PC-9 (cell line): ENCODE data around the gene LAX1. TPM values are rescaled to one million over a fixed set of nuclear protein-coding genes. Genes with fewer than 3 reads are reported as not detected.

Experiments used
- BruUV-seq: library from RNA; stranded (reverse); fragments of 400-500 nt; replicated peaks from 2 replicates; lab custom pipeline; 2021; lab: Mats Ljungman, UMichigan
- CTCF ChIA-PET: fragments of 300-600 bp; sonication (Branson Sonifier 250); formaldehyde crosslinking; loops from one replicate; lab custom pipeline; 2022; ENCODE audit warnings: antibody characterized with exemption; lab: Charles Lee
- POLR2A ChIA-PET: fragments of 300-600 bp; sonication (Branson Sonifier 250); formaldehyde crosslinking; loops from one replicate; lab custom pipeline; 2022; ENCODE audit warnings: antibody characterized with exemption; ENCODE audit not compliant: unreplicated experiment; lab: Charles Lee
- DNase-seq, 2 experiments: peaks; one replicate each; pipeline versions ENCODE4 v3.0.0 to v3.0.0-alpha.2; 2015 to 2022; ENCODE audit warnings: mixed read lengths in 1 of 2
- H2AFZ ChIP-seq: fragments of 200-600 bp; sonication (generic); 2 replicates; pipeline ENCODE4 v1.8.1; 2017; ENCODE audit warnings: antibody characterized with exemption
- H3F3A ChIP-seq: fragments of 200-600 bp; sonication (generic); 2 replicates; pipeline ENCODE4 v1.8.1; 2017; ENCODE audit warnings: antibody characterized with exemption, mild to moderate bottlenecking, low read depth; ENCODE audit not compliant: insufficient read depth
- H3K27ac ChIP-seq: fragments of 200-600 bp; sonication (generic); 2 replicates; pipeline ENCODE4 v1.6.1; 2016; ENCODE audit warnings: mixed run types
- H3K27me3 ChIP-seq: fragments of 200-600 bp; sonication (generic); 2 replicates; pipeline ENCODE4 v1.6.1; 2016; ENCODE audit warnings: low read depth, mixed run types; ENCODE audit not compliant: insufficient read depth
- H3K36me3 ChIP-seq: fragments of 200-600 bp; sonication (generic); 2 replicates; pipeline ENCODE4 v1.6.1; 2016; ENCODE audit warnings: low read depth, mixed run types
- H3K4me1 ChIP-seq: fragments of 200-600 bp; sonication (generic); replicated peaks from 2 replicates; pipeline ENCODE4 v1.6.1; 2016; ENCODE audit warnings: mixed run types; ENCODE audit not compliant: insufficient read depth
- H3K4me2 ChIP-seq: fragments of 200-600 bp; sonication (generic); 2 replicates; pipeline ENCODE4 v1.6.1; 2017; ENCODE audit warnings: mixed run types
- H3K4me3 ChIP-seq: fragments of 200-600 bp; sonication (generic); 2 replicates; pipeline ENCODE4 v1.6.1; 2016; ENCODE audit warnings: mixed run types
- H3K79me2 ChIP-seq: fragments of 200-600 bp; sonication (generic); 2 replicates; pipeline ENCODE4 v1.6.1; 2017; ENCODE audit warnings: low read depth, mixed run types
- H3K9me2 ChIP-seq: fragments of 200-600 bp; sonication (generic); 2 replicates; pipeline ENCODE4 v1.8.1; 2017; ENCODE audit warnings: mild to moderate bottlenecking; ENCODE audit not compliant: insufficient read depth
- H3K9me3 ChIP-seq: fragments of 200-600 bp; sonication (generic); 2 replicates; pipeline ENCODE4 v1.8.1; 2016; ENCODE audit warnings: low read depth; ENCODE audit not compliant: insufficient read depth
- H4K20me1 ChIP-seq: fragments of 200-600 bp; sonication (generic); 2 replicates; pipeline ENCODE4 v1.8.1; 2017; ENCODE audit not compliant: insufficient read depth
- CTCF ChIP-seq: fragments of 200-600 bp; sonication (generic); conservative IDR thresholded peaks from 2 replicates; pipeline ENCODE4 v1.6.1; 2017; ENCODE audit warnings: mixed run types, antibody characterized with exemption, mild to moderate bottlenecking, moderate library complexity
- EZH2 ChIP-seq: fragments of 200-600 bp; sonication (generic); IDR thresholded peaks from 2 replicates; pipeline ENCODE4 v1.8.0; 2017; ENCODE audit warnings: antibody characterized with exemption, low read depth
- intact Hi-C: fragments of 100-400 bp; cut with micrococcal nuclease; formaldehyde crosslinking; loops from one replicate; pipeline ENCODE4 v1.10.0; 2022; ENCODE audit not compliant: unreplicated experiment
- total RNA-seq: library from RNA; stranded (reverse); gene quantifications from 2 replicates; pipeline ENCODE4 v1.2.3, GENCODE V29; 2021

LAX1 gene
- total RNA-seq, 1 experiment from 2014 or later, result not detected

- no peak overlapping the region for H3K27ac ChIP-seq
- intact Hi-C loops, result no loop called here
- H3K79me2 ChIP-seq, result no peaks in the 10 kb centered on the region
- ChIA-PET POLR2A (no interaction called here), CTCF (no interaction called here)
- peaks cover 21% of the 10 kb centered on the region; the same call in 1 of the 2 replicates for H3K36me3 ChIP-seq
- H3K4me2 ChIP-seq, result no peak overlapping the region
- H2AFZ ChIP-seq, result no peak overlapping the region
- no peaks in the 10 kb centered on the region for H3K4me1 ChIP-seq
- no peaks in the 10 kb centered on the region for H3K9me3 ChIP-seq
- TF ChIP-seq CTCF, result no peak
- no peak for TF ChIP-seq EZH2
- no peak overlapping the region for H3K4me3 ChIP-seq
- no peak for DNase-seq
- H3K9me2 ChIP-seq, result no peaks in the 10 kb centered on the region
- no peaks in the 10 kb centered on the region; the same call in 1 of the 2 replicates for H4K20me1 ChIP-seq
- BruUV-seq, result no TSS peak
- H3K27me3 ChIP-seq, result no peaks in the 10 kb centered on the region
- H3F3A ChIP-seq, result no peaks in the 10 kb centered on the region
Measured at GRCh38 chr1:203722909-203723308, 42.1 kb upstream of the LAX1 start.

- POLR2A ChIA-PET, result no interaction called here
- intact Hi-C loops, result no loop called here
Measured at GRCh38 chr1:203726417-203726867, 38.5 kb upstream of the LAX1 start.

GRCh38 chr1:203733009-203733863 lies 31.7 kb upstream of the LAX1 start:
- Histone ChIP-seq H3K79me2 (no peaks in the 10 kb centered on the region), H3K27ac (no peak overlapping the region), H2AFZ (no peak overlapping the region), H3K9me3 (0 out of 2 replicates have a peak, but pooled peaks cover 3% of the 10 kb centered on the region), H3K27me3 (no peaks in the 10 kb centered on the region), H3K4me2 (no peak overlapping the region), H3K36me3 (peaks cover 4% of the 10 kb centered on the region; the same call in 1 of the 2 replicates), H3K9me2 (no peaks in the 10 kb centered on the region), H4K20me1 (no peaks in the 10 kb centered on the region), H3K4me1 (no peaks in the 10 kb centered on the region), H3F3A (no peaks in the 10 kb centered on the region), H3K4me3 (no peak overlapping the region)
- no TSS peak for BruUV-seq
- CTCF ChIA-PET, result no interaction called here
- no peak for DNase-seq
- TF ChIP-seq EZH2 (no peak), CTCF (no peak)
- intact Hi-C loops, result no loop called here
- POLR2A ChIA-PET, result no interaction called here

More at GRCh38 chr1:203726417-203726867, 38.5 kb upstream of the LAX1 start:
- no peak overlapping the region for H2AFZ ChIP-seq
- no peak overlapping the region for H3K4me3 ChIP-seq
- CTCF ChIA-PET, result interaction anchor here (0.6 kb wide), 1 partner anchor 1019 kb away, joined by 5 read pairs; no protein-coding TSS in a partner anchor
- H3K36me3 ChIP-seq, result peaks cover 16% of the 10 kb centered on the region
- H3K27me3 ChIP-seq, result no peaks in the 10 kb centered on the region
- H3K4me1 ChIP-seq, result no peaks in the 10 kb centered on the region
- no peaks in the 10 kb centered on the region for H3K9me2 ChIP-seq
- H3K79me2 ChIP-seq, result no peaks in the 10 kb centered on the region
- H3K27ac ChIP-seq, result no peak overlapping the region
- TF ChIP-seq CTCF, result no peak
- no peak for TF ChIP-seq EZH2
- no peak overlapping the region for H3K4me2 ChIP-seq
- H3K9me3 ChIP-seq, result no peaks in the 10 kb centered on the region
- H4K20me1 ChIP-seq, result no peaks in the 10 kb centered on the region; the same call in 1 of the 2 replicates
- no TSS peak for BruUV-seq
- no peak for DNase-seq
- H3F3A ChIP-seq, result no peaks in the 10 kb centered on the region
